Subcutaneous abdominal adipose tissue (tissue), 5 donors: Measurements from ENCODE around the gene TMEM11.

ENCODE experiments used
- H3K27ac ChIP-seq: one replicate; pipeline ENCODE4 v1.7.0; 2013; ENCODE audit warnings: low read depth, mild to moderate bottlenecking, inconsistent platforms, low read length, moderate library complexity
- H3K27me3 ChIP-seq, 5 donors: one replicate each; pipeline ENCODE4 v1.7.0; 2013; ENCODE audit warnings: low read length in 5 of 5, inconsistent platforms in 1 of 5; ENCODE audit not compliant: control insufficient read depth in 5 of 5, insufficient read depth in 4 of 5
- H3K36me3 ChIP-seq, 5 donors: one replicate each; pipeline ENCODE4 v1.7.0; 2013; ENCODE audit warnings: low read length in 5 of 5; ENCODE audit not compliant: control insufficient read depth in 5 of 5, insufficient read depth in 5 of 5
- H3K4me1 ChIP-seq, 5 donors: one replicate each; pipeline ENCODE4 v1.7.0; 2013; ENCODE audit warnings: low read length in 5 of 5, mild to moderate bottlenecking in 3 of 5, moderate library complexity in 1 of 5; ENCODE audit not compliant: control insufficient read depth in 5 of 5, insufficient read depth in 5 of 5
- H3K4me3 ChIP-seq, 5 donors: one replicate each; pipeline ENCODE4 v1.7.0; 2013; ENCODE audit warnings: low read length in 5 of 5, low read depth in 1 of 5
- H3K9ac ChIP-seq, 5 donors: one replicate each; pipeline ENCODE4 v1.7.0; 2013; ENCODE audit warnings: low read length in 5 of 5, mild to moderate bottlenecking in 4 of 5, moderate library complexity in 3 of 5
- H3K9me3 ChIP-seq, 5 donors: one replicate each; pipeline ENCODE4 v1.7.0; 2013; ENCODE audit warnings: low read length in 5 of 5; ENCODE audit not compliant: control insufficient read depth in 5 of 5
- donor health status: healthy.
- donor health status: healthy.
- donor health status: healthy.
- donor health status: healthy.
- donor health status: healthy.

The TMEM11 gene

DNA sequence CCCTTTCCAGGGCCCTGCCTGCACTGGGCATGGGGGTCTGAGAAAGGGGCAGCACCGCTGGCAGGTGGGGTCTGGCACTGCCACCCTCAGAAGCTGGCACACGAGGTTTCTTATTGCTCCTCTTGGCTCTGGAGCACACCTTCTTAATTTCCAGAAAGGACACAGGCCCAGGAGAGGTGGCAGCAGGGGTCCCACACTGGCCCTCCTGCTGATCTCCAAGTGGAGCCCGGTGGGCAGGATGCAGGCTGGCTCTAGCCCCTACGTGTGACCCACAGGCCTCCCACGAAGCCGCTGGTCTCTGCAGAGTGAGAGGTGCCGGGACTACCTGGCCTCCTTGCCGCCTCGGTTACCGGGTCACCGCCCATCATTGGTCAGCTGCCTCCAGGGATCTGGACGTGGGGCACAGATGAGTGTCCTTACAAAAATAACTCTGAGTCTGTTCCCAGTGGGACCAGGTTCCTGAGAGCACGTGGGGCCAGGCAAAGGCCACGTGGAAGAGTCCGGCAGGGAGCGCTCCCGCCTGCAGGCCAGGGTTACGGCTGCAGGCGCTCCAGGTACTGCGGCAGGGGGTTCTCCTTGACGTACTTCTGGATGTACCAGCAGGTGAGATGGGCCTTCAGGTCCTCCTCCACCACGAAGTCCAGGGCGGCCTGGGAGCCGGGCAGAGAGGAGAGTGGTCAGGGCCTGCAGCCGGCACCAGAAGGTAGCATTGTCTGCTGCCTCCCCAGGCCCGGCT, 29.0 kb upstream of the TMEM11 start:
- peaks cover 1 to 58% (median 37%) of the 10 kb centered on the region in 5 donors for H3K4me1 ChIP-seq
- H3K9me3 ChIP-seq, result no peaks in the 10 kb centered on the region
- no peak overlapping the region for H3K9ac ChIP-seq
- no peaks in the 10 kb centered on the region for H3K27me3 ChIP-seq
- peaks cover 0 to 47% (median 36%) of the 10 kb centered on the region in 5 donors for H3K36me3 ChIP-seq
- H3K27ac ChIP-seq, result peak overlapping the region; percentile 30
- no peak overlapping the region for H3K4me3 ChIP-seq

DNA sequence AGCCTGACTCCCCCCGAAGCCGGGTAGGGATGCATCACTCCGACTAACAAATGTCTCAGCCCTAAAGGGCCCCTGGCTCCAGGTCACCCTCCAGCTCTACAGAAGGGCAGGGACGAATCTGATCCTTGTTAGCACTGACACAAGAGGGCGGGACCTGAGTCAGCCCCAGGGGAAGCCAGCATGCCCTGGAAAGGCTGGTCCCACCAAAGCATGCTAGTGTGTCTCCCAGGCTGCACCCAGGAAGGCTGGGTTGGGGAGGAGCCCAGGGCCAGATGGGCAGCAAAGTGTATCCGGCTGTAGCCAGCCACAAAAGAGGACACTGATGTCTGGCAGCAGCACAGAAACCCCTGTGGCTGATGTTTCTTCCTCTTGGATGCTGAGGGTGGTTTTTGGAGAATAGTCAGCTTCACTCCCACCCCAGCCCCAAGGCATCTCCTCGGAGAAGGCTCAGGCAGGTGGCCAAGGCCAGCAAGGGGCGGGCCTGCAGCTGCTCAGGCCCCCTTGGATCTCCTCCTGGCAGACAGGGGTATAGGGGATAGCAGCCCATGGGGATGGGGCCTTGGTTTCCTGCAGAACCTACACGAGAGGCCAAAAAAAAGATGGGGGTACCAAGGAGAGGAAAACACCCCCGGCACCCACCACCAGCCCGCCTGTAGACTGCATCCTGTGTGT, 28.2 kb upstream of the TMEM11 start:
- Histone ChIP-seq H3K9ac (peak overlapping the region in 1 of 5 donors; percentile 4), H3K36me3 (peaks cover 0 to 40% (median 29%) of the 10 kb centered on the region in 5 donors), H3K4me1 (peaks cover 1 to 53% (median 37%) of the 10 kb centered on the region in 5 donors), H3K9me3 (no peaks in the 10 kb centered on the region), H3K4me3 (no peak overlapping the region), H3K27ac (peak overlapping the region; percentile 30), H3K27me3 (no peaks in the 10 kb centered on the region)

DNA sequence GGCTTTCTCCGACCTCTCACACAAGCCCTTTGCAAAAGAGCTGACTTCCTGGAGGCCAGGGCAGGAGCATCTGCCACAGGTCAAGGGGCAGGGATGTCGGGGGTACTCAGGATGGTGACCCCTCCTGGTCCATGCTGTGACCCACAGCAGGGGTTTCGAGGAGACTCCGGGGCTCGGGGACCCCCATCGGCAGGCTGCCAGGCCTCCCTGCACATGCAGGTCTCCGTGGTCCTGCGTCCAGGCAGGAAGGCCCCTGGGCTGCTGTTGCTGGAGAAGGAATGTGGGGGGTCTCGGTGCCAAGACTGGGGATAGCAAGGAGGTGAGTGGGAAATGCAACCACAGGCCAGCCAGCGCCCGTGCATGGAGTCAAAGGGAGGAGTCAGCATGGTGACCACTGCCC, 27.6 kb upstream of the TMEM11 start:
- Histone ChIP-seq H3K4me1 (peaks cover 1 to 53% (median 37%) of the 10 kb centered on the region in 5 donors), H3K27me3 (no peaks in the 10 kb centered on the region), H3K9me3 (no peaks in the 10 kb centered on the region), H3K9ac (no peak overlapping the region), H3K36me3 (peaks cover 0 to 37% (median 28%) of the 10 kb centered on the region in 5 donors), H3K27ac (no peak overlapping the region), H3K4me3 (no peak overlapping the region)

DNA sequence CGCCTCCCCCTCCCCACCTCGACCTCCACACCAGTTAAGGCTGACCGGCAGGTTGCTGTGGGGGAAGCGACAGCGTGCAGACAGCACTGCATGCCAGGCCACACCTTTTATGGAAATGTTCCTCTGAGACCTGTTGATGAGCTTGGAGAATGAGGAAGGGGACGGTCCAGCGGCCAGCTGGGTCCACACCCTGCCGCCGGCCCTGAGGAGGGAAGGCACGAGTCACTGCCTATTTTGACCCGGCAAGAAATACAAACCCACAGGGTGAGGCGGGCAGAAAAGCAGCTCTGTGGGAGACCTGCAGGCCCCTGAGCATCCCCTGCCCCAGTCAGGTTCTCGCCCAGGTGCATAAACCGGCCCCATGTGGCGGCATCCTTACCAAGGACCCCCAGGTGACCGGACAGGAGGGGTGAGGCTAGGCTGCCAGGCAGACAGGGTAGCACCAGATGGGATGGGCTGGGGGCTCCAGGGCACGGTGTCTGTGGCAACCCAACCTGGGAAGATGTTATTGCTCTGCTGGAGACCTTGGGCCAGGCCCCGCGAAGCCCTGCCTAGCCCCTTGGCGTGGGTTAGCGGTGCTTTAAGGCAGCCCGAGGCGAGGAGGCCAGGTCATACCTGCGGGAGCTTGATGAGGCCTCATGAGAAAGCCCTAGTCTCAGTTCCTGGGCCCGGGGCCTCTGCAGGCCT, 26.6 kb upstream of the TMEM11 start:
- H3K9ac ChIP-seq, result no peak overlapping the region
- peaks cover 0 to 37% (median 28%) of the 10 kb centered on the region in 5 donors for H3K36me3 ChIP-seq

DNA sequence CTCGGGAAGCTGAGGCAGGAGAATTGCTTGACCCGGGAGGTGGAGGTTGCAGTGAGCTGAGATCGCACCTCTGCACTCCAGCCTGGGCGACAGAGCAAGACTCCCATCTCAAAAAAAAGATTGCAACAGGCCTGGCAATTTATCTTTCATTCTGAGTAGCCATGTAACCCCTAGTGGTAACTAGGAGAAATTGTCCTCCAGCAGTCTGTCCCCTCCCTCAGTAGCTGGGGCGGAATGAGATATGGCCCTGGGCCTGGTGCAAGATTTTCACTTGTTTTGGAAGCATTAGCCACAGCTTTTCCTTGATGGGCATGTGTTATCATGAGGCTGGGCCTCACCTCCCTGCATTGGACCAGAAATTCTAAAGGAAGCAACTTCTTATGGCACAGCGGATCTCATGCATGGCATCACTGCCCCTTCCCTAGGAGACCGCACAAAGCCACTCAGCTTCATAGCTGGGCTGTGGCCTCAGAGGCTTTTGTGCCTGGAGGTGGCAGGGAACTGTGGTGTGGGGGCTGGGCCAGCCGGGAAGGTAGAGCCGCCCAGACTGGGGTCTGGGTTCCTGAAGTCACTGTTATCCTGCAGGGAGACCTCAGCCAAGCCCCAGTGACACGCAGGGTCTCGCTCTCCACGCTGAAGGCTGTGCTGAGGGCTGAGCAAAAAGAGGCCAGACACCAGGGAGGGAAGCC, 25.9 kb upstream of the TMEM11 start:
- no peak overlapping the region for H3K4me3 ChIP-seq
- no peak overlapping the region for H3K9ac ChIP-seq
- no peak overlapping the region for H3K27ac ChIP-seq
- peaks cover 1 to 44% (median 37%) of the 10 kb centered on the region in 5 donors for H3K4me1 ChIP-seq
- no peaks in the 10 kb centered on the region for H3K9me3 ChIP-seq
- peaks cover 0 to 37% (median 28%) of the 10 kb centered on the region in 5 donors for H3K36me3 ChIP-seq
- no peaks in the 10 kb centered on the region for H3K27me3 ChIP-seq

More for the DNA sequence above, 26.6 kb upstream of the TMEM11 start:
- Histone ChIP-seq H3K4me3 (no peak overlapping the region), H3K9me3 (no peaks in the 10 kb centered on the region), H3K4me1 (peaks cover 1 to 48% (median 37%) of the 10 kb centered on the region in 5 donors), H3K27me3 (no peaks in the 10 kb centered on the region), H3K27ac (no peak overlapping the region)

DNA sequence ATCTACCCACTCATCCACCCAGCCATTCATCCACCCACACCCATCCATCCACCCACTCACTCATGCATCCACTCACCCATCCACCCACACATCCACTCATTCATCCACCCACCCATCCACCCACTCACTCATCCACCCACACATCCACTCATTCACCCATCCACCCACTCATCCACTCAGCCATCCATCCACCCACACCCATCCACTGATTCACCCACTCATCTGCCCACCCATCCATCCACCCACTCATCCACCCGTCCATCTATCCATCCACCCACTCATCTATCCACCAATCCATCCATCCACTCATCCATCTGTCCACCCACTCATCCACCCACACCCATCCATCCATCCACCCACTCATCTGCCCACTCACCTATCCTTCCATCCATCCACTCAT, 22.0 kb upstream of the TMEM11 start:
- Histone ChIP-seq H3K27ac (no peak overlapping the region), H3K27me3 (no peaks in the 10 kb centered on the region), H3K4me1 (peaks cover 2 to 22% (median 20%) of the 10 kb centered on the region in 5 donors), H3K9me3 (peaks cover 0 to 8% (median 4%) of the 10 kb centered on the region in 5 donors), H3K4me3 (no peak overlapping the region), H3K36me3 (peaks cover 0 to 5% (median under 1%) of the 10 kb centered on the region in 5 donors), H3K9ac (no peak overlapping the region)

DNA sequence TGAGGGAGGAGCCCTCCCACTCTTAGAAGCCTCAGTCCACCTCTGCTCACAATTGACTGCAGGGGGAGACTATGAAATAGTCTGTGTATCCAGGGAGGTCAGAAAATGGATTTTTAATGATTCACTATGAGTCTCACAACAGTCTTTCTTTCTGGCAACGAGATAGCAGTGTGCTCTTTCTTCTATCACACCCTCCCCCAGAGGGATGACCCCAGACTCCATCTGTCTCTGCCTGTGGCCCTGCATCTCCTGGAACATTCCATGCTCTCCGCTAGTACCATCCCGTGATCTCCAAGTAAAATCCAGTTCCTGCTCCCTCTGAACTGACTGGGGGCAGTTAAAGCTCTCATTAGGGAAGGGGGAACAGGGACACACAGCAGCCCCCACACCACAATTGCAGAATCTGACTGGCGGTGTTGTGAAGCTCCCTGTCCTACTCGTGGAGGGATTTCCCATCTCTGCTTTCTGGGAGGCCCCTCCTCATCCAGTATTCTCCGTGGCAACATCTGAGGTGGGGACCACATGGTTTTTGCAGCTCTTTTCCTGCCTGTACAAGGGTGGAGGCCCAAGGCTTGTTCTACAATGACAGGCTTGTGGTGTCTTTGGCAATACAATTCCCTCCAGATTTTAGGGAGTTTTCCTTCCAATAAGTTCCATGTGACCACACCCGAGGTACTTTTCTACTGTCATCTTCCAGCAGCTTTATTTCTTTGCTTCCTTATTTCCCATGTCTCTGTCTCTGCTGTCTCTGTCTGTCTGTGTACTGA, 19.8 kb upstream of the TMEM11 start:
- peak overlapping the region; percentile 57 for H3K27ac ChIP-seq
- H3K27me3 ChIP-seq, result no peaks in the 10 kb centered on the region
- no peak overlapping the region for H3K9ac ChIP-seq
- peaks cover 2 to 15% (median 13%) of the 10 kb centered on the region in 5 donors for H3K4me1 ChIP-seq
- H3K36me3 ChIP-seq, result no peaks in the 10 kb centered on the region
- peaks cover 0 to 8% (median 4%) of the 10 kb centered on the region in 5 donors for H3K9me3 ChIP-seq
- no peak overlapping the region for H3K4me3 ChIP-seq

DNA sequence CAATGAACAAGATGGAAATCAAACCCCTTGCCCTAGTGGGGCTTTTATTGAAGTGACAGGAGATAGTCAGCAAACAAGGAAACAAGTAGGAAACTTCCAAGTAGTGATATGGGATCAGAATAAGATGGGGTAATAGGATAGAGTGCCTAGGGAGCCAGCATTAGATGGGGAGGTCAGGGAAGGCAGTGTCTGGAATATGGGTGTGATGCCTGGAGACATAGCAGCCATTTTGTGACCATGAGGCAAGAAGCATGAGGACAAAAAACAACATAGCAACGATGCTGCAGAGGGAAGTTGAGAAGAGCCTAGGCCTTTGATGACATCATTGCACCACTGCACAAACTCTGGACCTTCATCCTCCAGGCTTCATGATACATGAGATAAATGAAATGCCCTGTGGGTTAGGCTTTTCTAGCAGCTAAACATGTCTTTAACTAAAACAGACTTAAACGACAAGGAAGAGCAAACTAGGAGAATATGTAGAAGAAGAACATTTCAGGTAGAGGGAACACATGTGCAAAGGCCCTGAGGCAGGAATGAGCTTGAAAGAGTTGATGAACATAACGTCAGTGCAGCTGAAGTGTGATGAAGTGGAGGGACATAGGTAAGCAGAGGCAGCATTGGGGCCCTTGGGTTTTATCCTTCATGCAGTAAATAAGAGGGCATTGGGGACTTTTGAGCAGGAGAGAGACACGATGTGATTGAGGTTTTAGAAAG, 18.2 kb upstream of the TMEM11 start:
- peaks cover 2 to 23% (median 13%) of the 10 kb centered on the region in 5 donors for H3K4me1 ChIP-seq
- no peak overlapping the region for H3K27ac ChIP-seq
- no peak overlapping the region for H3K9ac ChIP-seq
- peaks cover 0 to 8% (median 4%) of the 10 kb centered on the region in 5 donors for H3K9me3 ChIP-seq
- no peaks in the 10 kb centered on the region for H3K27me3 ChIP-seq
- no peak overlapping the region for H3K4me3 ChIP-seq
- H3K36me3 ChIP-seq, result no peaks in the 10 kb centered on the region

DNA sequence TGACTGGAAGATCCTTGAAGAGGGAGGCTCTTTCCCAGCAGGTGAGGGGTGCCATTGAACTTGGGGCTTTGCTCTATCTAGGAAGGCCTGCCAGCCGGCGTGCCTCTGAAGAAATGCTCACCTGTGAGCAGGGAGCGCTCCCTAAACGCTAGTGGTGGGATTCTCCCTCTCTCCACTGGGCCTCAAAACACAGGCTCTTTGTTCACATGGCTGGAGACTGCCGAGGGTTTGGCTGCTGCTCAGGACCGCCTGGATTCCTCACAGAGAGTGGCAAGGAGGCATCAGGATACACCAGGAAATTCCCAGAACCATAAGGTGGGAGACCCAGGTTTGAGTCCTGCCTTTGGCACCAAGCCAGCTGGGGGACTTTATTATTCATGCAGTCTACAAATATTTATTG, 17.6 kb upstream of the TMEM11 start:
- peaks cover 2 to 23% (median 13%) of the 10 kb centered on the region in 5 donors for H3K4me1 ChIP-seq
- H3K9ac ChIP-seq, result no peak overlapping the region
- H3K36me3 ChIP-seq, result no peaks in the 10 kb centered on the region

More for the DNA sequence above, 17.6 kb upstream of the TMEM11 start:
- H3K27me3 ChIP-seq, result no peaks in the 10 kb centered on the region
- peaks cover 0 to 8% (median 4%) of the 10 kb centered on the region in 5 donors for H3K9me3 ChIP-seq
- no peak overlapping the region for H3K4me3 ChIP-seq
- no peak overlapping the region for H3K27ac ChIP-seq
